HCEC 1CT (cell line): Measurements from ENCODE around the gene FAM72A.
"Not testable (repeated sequence)": the region's sequence is repeated elsewhere in the genome, so short reads cannot be mapped to it uniquely, and the experiment has no call there.

Experiments used
- DNase-seq: peaks from one replicate; pipeline ENCODE4 v3.0.0-alpha.2; 2017

The FAM72A gene

DNA sequence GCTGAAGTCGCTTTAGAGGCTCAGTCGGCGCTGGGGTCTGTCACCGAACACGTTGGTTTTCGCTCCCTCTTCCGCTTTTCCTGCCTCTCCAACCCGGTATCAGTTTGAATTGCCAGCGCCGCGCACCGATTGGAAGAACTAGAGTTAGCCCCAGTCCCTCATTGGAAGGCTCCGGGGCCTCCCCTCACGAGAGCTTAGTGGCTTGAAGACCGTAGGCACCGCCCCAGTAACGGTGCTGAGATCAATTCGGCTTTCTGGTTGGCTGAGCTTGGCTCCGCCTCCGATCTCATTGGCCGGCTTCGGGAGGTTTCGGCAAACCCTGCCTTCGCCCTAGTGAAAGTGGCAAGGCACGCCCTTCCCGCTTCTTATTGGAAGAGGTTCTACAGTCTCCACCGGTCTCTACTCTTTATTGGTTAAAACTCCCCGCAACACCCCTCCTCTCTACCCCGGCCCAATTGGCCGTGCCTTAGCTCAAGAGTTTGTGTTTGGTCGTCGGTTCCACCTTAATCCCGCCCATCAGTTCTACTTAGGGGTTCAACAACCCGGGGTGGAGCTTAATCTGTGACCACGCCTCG, at the start of gene FAM72A:
FAM72A (minus strand) TSS at position 51 of the 575 bp plus-strand sequence. CDS start 814 bp downstream, outside the sequence.
- peak; percentile 99 for DNase-seq

DNA sequence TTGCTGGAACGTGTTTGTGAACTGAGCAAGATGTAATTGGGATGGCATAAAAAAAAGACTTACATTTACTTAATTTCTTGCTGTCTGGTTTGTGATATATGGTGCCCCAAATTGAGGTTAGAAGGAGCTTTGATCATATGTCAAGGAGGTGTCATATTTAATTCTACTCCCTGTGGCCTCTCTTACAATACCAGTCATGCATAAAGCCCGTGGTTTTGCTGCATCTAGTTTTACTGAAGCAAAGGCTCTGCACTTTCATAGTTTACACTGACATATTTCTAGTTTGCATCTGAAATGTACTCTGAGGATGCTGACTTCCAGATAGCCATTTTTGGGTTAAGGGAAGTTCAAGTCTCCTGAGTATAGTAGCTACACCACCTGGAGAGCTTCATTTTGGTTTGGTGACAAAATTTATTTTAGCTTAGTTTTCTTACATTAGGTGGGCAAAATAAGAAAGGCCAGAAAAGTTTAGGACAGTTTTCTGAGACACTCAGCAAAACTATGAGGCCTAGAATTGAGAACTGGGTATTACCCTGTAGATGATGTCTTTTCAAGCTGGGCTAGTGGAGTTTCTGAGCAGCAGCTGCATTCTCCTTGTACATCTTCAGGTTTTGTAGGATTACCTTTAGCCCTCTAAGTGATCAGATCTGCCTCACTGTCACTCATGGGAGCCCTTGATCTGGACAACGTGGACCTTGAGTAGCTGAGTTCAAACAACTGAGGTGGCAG, 48.5 kb upstream of the FAM72A start:
- not testable (repeated sequence) for DNase-seq

DNA sequence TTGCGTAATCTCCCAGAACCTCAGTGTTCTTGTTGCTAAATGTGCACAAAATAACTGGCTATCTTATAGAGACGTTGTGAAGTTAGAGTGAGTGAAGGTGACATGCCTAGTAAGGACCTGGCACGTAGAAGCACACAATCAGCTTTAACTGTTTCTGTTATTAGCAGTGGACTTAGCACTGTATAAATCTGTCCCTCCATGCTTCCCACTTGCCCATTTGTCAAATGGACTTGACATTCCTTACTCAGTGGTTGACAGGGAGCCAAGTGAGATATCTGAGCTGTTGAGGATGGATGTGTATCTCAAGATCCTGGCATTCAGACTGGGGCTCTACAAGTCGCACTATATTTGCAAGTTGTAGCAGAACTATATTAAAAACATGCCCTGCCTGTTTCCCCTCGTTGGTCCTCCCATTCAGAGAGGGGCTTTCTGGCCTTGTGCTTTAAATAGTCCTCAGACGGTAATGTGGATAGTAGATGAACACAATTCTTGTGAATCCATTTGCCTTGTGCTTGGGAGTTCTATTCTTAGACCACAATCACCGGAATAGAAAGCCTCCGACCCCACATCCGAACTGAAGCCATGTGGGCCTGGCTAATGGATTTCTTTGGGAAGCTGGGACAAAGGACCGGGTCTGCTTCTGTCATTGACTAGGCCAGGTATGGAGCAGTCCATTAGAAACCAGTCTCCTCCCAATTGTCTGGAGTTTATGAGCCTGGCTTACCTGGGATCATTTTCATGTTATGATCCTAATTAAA, 43.7 kb upstream of the FAM72A start:
- not testable (repeated sequence) for DNase-seq

DNA sequence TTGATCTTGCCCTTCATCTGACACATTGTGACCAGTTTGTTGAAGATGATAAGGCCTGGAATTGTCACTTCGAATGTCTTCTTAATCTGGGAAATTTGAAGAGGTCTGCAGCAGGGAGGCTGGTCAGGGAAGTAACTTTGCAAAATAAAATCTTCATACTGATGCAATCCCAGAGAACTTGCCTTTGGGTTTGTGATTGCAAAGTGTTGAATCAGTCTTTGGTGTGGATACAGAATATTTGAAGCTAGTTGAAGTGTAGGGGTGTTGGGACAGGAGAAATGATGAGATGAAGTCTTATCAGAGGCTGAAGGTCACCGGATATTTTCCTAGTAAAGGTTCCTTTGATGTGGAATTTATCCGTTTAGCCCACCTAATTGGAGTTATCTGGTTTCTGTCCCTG, 42.8 kb upstream of the FAM72A start:
- not testable (repeated sequence) for DNase-seq

DNA sequence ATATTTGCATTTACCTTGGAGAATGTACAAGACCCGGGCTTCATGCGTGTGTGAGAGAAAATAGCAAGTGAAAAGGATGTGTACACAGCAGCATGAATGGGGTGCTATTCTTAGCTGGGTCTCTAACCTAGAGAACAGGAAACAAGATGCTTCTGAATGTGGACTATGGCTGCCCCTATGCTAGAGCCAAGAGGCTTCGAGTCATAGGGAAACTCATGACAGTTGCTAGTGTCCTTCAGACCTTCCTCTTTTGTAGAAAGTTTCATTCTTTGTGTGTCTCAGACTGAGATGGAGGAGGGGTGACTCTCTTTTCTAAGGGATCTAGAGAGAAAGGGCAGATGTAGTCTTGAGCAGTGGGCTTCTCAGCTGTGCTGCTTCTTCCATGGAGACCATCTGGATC, 40.7 kb upstream of the FAM72A start:
- DNase-seq = not testable (repeated sequence)

DNA sequence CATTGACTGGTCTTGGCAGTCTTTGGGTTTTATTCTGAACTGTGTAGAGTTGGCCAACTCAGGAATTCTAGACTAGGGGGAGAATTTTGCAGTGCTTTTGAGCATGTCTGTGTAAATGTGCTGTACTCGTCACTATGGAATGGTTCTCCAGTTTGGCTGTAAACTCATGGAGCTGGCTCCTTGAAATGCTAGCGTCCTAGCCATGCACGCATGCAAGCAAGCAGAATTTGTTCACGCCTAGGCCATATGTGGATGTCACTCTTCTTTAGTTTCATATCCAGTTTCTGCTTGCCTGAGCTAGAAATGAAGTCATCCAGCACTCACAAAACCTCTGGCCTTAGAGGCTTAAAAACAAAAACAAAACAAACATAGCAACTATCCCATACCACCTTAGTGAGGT, 37.6 kb upstream of the FAM72A start:
- not testable (repeated sequence) for DNase-seq

DNA sequence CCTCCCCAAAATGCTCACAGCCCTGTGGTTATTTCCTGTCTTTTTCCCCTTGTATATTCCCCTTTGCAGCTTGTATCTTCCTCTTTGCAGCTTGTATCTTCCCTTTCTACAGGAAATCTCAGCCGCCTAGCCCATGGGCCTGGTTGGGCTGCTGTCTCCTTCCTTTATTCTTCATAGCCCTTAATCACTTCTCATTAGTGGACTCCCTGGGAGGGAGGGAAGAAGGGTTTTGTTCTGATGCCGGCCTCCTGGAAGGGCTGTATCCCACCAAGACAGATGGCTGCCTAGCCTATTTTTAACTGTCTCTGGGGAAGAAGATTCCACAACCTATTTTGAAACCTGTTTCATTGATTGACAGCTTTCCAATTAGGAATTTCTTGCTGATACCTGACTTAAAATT, 32.6 kb upstream of the FAM72A start:
- DNase-seq = not testable (repeated sequence)

DNA sequence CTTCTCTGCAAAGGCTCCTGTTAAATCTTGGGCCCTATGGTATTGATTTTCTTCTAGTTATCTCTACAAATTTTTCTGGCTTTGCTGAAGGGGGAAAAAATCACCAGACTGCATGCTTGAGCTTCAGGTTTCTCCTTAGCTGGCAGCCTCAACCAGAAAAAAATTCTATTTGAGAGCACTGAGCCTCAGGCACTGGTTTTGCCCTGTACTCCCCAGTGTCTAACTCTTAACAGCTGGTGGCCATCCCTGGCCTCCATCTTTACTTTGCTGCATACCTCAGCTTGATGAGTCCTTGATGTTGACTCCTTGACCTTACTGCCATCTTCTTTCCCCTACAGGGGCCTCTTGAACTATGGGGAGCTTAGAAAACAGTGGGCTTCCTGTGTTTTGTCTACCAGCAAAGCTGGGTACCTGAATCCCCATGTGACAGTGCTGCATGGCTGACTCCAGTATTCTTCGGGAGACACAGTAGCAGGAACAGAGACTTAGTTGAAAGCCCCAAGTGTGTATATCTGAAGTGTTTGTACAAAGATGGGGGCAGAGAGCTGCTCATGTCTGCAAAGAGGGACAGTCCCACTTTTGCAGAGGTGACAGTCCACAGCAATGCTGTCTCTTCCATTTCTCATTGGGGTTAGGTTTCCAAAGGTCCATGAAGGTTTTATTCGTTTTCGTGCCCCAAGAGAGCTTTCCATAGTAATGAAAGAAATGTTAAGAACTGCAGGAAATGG, 31.7 kb upstream of the FAM72A start:
- not testable (repeated sequence) for DNase-seq

DNA sequence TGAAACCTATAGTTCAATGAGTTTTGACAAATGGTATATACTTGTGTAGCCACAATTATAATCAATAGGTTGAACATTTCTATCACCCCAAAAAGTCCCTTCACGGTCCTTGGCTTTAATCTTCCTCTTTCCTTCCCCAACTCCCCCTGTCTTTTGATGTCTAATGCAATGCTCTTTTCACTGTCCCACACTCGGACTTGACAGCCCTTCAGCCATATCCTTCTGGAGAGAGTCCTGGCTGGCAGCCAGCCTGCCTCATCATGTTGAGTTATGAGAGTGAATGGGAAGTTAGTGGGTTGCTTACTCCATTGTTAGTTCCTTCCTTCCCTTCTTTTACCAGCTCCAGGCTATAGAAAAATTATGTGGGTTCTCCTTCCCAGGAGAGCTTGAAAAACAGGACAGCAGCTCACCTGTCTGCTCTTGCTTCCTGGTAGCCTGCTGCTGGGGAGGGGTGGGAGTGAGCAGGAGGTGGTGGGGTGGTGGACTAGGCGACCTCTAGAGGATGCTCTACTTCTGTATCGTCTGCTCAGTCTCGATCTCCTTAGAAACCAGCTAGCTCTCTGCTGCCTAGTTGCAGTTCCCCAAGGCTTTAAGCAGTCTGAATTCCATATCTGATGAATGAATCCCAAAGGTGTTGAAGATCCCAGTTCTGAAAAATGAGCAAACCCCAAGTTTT, 30.5 kb upstream of the FAM72A start:
- DNase-seq = not testable (repeated sequence)

DNA sequence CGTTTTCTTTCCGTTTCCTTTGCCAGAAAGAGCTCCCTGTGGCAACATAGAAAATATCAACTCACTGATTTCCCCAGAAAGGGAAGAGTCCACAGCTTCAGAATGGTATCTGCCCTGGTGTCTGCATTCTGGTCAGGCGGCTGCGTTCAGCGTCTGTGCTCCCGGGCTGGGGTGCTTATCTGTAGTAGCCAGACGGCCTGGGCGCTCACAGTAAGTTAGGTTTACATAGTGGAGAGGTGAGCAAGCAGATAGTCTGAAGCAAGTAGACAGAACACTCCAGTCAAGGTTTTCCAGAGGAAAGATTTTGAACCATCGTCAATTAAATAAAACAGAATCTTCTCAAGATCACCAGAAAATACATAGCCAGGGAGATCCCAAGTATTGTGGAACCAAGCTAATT, 29.4 kb upstream of the FAM72A start:
- not testable (repeated sequence) for DNase-seq

DNA sequence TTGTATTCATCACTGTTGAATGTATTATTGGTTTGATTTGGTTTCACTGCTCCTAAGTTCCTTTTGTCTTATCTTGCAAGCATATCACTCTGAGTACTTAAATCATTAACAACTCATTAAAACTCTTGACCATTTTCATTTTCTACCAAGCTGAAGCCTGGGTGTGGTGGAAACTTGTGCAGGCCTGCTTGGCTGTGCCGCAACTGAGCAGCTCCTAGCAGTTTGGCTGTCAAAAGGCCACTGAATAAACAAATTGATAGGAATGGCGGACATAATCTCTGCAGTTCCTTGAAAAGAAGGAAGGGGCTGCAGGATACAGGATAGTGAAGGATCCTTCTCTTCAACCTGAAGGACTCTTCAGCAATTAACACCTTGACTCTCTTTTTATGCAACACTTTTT, 26.6 kb upstream of the FAM72A start:
- not testable (repeated sequence) for DNase-seq

DNA sequence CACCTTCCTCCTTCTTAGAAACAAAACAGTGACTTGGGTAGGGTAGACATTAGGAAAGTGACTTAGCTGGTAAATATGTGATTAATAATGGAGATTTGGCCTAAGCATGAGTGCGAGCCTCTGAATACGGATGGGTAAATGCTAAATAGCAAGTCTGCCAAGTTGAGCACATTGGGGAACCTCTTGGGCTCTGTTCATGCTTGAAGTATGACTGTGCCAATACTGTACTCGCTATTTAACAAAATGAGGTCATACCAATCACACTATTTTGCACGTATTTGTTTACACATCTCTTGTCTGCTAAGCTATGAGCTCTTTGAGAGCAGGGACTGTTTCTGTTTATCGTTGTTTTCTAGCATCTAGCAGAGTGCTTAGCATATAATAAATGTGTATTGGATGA, 24.2 kb upstream of the FAM72A start:
- DNase-seq = not testable (repeated sequence)

DNA sequence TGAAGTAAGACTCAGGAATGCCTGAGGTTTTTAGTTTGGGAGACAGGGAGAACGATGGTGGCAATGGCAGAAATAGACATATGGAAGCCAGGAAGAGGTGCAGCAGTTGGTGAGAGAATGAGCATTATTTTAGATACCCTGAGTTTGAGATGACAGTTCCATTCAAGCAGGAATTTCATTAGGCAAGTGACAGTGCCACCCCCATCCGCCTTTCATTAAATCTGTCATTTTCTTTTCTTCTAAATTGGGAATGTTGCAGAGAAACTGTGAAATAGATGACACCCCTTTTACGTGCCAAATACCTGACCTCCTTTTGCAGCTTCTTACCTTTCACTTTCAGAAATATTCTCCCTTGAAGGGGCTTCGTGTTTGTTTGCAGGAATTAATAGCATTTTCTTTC, 22.7 kb upstream of the FAM72A start:
- not testable (repeated sequence) for DNase-seq

DNA sequence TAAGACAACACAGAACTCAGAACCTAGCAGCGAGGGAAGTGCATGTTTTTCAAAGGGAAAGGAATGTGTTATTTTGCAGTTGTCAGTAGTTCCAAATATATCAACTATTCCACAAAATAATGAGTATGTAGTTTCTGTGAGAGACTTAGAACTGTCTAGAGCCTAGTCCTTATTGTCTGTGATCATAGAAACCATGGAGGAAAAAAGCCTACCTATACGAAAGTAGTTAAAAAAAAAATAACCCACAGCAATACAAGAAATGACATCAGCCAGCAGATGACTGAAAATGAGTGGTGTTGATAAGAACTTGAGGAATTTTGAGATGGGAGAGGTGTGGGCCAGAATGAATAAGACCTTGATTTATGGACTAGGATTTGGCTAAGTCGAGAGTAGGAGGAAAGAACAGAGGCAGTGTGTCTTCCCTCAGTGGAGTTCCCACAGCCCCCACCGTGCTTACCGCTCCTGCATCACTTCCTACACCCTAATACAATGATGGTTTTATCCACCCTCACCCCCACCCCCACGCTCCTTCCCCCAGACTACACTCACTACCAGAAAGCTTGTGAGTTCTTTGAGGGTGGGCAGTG, 21.6 kb upstream of the FAM72A start:
- not testable (repeated sequence) for DNase-seq

DNA sequence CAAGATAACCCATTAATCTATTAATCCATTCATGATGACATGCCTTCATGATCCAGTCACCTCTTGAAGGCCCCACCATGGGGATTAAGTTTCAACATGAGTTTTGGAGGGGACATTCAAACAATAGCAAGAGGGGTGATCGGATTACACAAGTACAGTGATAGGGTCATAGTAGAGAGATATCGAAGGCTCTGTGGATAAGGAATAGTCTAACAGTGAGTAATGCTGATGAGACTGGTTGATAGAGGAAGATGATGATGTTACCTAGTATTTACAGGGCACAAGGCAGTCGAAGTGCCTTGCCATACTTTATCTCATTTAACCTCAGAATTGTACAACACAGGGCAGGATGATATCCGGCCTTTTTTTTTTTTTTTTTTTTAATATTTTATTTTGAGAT, 18.9 kb upstream of the FAM72A start:
- DNase-seq = not testable (repeated sequence)

DNA sequence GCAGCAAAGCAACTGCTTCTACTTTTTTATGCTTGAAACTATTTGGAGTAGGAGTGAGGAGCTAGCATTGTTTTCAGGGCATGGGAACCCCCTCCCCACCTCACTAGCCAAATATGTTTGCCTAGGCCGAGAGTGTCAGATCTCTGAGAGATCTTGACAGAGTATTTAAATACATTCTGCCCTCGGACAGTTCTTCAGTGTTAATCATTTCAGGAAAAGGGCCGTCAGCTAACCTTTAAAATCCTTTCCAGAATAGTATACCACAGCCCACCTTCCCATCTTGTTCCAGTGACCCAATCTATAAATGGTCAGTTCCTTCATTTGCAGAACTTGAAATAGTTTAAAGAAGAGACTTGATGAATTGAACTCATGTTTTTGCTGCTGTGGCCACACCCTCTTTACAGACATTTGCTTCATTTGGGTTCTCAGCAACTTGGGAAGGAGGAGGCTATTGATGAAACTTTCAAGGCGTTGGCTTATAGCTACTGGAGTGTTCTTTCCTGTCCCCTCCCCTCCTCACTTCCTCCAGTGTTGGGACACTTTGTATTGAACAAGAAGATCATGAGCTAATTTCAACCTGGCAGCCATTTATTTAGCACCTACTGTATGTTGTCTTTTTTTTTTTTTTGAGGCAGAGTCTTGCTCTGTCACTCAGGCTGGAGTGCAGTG, 17.8 kb upstream of the FAM72A start:
- DNase-seq = not testable (repeated sequence)

DNA sequence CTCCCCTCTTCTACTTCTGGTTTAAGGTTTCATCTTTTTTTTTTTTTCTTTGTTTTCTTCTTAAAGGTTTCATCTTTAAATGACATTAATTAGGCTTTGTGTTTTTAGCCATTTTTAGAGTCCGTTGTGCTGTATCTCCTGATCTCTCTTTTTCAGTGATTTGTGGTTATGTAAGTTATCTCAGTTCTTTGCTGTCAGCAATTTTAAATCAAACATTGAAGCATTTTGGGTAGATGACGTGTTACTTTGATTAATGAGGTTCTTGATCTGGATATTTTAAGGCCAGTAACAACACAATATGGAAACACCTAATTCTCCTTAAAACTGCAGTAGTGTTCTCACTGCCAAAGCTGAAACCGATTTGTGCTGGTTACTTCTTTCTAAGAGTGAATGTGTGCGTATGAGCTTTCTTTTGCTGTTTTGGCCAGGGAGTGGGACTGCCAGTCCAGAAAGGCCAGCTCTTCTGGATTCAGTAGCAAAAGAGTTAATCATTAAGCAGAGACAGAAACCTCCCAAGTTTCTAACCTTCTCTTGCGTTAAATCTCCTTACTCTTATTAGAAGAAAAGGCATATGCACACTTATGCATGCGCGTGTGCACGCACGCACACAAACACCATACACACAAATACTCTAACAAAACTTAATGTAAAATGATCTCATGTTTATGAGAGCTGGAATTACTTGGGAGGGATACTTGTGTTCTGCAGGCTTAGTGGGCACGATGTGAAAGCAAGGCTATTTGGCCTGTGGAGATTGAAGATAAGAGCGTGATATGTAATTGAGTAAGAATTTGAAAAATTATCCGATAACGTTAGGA, 17.1 kb upstream of the FAM72A start:
- DNase-seq = not testable (repeated sequence)

DNA sequence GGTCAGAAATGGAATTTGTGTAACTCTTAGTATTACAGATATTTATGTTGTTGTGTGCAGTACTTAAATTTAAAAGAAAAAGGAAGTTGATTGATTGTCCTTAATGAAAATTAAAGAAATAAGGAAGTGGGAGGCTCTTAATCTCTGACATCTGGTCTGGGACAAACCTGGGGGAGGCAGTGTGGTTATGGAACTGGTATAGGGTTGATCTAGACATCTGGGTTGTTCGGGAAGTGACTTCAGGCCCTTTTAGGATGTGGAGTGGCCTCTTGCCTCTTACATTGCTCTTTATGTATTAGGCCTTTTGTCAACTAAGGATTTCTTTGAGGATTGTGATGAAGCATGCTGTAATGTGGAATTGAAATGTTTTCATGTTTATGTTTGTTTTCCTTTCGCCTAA, 16.1 kb upstream of the FAM72A start:
- DNase-seq = not testable (repeated sequence)

DNA sequence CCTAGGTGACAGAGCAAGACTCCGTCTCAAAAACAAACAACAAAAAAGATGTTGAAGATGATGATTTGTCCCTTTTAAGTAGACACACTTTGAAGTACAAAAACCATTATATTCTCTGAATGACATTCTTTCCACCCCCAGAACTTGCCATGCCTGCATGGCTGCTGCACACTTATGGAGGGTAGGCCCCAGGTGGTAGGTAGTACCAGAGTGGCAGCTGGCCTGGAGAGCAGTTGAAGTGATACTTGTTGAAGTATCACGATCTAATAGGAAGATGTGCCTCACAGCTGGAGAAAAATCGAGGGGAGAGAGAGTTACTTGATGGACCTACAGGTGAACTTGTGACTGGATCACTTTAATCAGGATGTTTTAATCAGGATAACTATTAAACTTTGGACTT, 15.6 kb upstream of the FAM72A start:
- not testable (repeated sequence) for DNase-seq

DNA sequence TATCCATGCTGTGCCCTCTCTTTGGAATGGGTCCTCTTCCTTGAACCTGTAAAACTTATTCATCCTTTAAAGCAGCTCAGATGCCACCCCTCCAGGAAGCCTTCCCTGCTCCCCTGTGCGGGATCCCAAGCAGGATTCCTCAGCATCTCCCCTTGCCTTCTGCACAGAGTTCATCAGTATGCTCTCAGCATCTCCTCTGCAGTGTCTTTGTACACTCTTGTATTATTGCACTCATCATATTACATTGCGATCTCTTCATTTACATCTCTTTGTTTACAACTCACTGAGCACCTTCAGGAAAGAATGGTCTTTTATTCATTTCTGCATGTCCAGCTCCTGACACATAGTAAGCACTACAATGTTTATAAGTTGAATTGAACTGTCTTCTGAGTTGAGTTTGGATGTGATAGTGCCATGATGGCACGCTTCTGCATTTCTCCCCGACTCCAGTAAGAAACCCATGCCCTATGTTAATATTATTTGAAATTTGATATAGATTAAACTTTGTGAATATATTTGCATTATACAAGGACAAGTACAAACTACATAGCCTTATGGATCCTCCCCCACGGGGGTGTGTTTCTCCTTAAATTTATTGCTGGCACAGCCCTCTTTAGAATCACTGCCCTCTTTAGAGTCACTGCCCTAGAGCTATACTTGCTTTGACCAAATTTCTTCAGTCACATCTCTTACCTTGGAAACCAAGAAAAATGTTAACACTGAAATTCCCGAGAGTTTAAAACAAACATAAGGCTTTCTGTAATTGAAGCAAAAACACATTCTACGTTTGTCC, 13.2 kb upstream of the FAM72A start:
- not testable (repeated sequence) for DNase-seq
